ENCODE data around the gene NUAK2. TPM values are rescaled to one million over a fixed set of nuclear protein-coding genes. Genes with fewer than 3 reads are reported as not detected.

NUAK2 gene
- total and polyA plus RNA-seq, 7 donors = 0.28 to 15.0 (median 1.5) TPM

DNA sequence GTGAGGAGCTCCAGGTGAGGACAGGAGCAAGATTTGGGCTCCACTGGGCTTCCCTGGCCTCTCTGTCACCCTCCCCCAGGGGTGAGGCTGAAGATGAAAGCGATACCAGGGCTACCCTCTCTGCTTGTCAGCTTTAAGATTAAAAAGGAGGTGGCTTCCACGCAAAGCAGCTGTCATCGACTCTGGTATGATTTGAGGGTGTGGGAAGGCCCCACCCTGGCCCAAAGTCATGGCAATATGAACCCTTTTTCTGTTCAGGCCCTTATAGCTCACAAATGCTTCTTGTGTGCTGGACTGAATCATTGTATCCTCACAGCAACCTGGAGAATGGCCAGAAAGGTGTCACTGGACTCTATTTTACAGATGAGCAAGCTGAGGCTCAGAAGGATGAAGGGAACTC lies 41.6 kb downstream of the NUAK2 start:
- intact Hi-C loops (cut with DNase I) = no loop called here
- WGBS, 2 donors = 30 to 34% methylated on average over 3 of the region's 3 CpGs

DNA sequence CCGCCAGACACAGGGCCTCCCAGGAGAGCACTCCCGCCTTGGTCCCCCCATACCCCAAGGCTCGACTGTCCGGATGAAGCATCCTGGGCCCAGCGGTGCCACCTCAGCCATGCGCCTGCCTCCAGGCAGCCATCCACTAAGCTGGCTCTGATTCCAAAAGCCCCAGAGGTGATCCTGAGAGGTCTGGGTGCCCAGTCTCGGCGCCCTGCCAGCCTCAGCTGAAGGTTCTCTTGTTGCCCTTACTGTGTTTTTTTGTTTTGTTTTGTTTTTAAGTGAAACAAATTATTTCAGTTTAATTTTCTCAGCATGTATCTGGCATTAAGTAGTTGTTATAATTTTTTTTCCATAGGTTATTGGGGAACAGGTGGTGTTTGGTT lies 44.9 kb downstream of the NUAK2 start:
- H3K27ac ChIP-seq = no peak overlapping the region
- intact Hi-C loops (cut with DNase I) = no loop called here
- 81 to 91% methylated on average over 8 of the region's 8 CpGs for WGBS, 2 donors
- H3K36me3 ChIP-seq = peaks cover 0 to 10% (median 4%) of the 10 kb centered on the region in 4 donors
- DNase-seq = no peak
- no peaks in the 10 kb centered on the region for H3K27me3 ChIP-seq
- TF ChIP-seq POLR2AphosphoS5 (IDR thresholded peaks at IDR 0.05) = no peak
- no peak for TF ChIP-seq POLR2A (IDR thresholded peaks at IDR 0.05)
- TF ChIP-seq, protein P1, sequence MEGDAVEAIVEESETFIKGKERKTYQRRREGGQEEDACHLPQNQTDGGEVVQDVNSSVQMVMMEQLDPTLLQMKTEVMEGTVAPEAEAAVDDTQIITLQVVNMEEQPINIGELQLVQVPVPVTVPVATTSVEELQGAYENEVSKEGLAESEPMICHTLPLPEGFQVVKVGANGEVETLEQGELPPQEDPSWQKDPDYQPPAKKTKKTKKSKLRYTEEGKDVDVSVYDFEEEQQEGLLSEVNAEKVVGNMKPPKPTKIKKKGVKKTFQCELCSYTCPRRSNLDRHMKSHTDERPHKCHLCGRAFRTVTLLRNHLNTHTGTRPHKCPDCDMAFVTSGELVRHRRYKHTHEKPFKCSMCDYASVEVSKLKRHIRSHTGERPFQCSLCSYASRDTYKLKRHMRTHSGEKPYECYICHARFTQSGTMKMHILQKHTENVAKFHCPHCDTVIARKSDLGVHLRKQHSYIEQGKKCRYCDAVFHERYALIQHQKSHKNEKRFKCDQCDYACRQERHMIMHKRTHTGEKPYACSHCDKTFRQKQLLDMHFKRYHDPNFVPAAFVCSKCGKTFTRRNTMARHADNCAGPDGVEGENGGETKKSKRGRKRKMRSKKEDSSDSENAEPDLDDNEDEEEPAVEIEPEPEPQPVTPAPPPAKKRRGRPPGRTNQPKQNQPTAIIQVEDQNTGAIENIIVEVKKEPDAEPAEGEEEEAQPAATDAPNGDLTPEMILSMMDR (IDR thresholded peaks at IDR 0.05) = no peak
- no peak for TF ChIP-seq EP300 (IDR thresholded peaks at IDR 0.05)
- H3K4me3 ChIP-seq = no peak overlapping the region
- H3K9me3 ChIP-seq = no peaks in the 10 kb centered on the region
- peaks cover 0 to under 1% (median 0%) of the 10 kb centered on the region in 4 donors for H3K4me1 ChIP-seq

More for the DNA sequence above, 41.6 kb downstream of the NUAK2 start:
- Histone ChIP-seq H3K4me1 (peaks cover 0 to 12% (median 10%) of the 10 kb centered on the region in 4 donors), H3K27me3 (no peaks in the 10 kb centered on the region), H3K36me3 (no peaks in the 10 kb centered on the region), H3K4me3 (no peak overlapping the region), H3K9me3 (no peaks in the 10 kb centered on the region), H3K27ac (no peak overlapping the region)
- no peak for TF ChIP-seq POLR2AphosphoS5 (IDR thresholded peaks at IDR 0.05)
- TF ChIP-seq, protein P1 (IDR thresholded peaks at IDR 0.05) = no peak
- no peak for TF ChIP-seq POLR2A (IDR thresholded peaks at IDR 0.05)
- no peak for TF ChIP-seq EP300 (IDR thresholded peaks at IDR 0.05)
- DNase-seq = no peak

DNA sequence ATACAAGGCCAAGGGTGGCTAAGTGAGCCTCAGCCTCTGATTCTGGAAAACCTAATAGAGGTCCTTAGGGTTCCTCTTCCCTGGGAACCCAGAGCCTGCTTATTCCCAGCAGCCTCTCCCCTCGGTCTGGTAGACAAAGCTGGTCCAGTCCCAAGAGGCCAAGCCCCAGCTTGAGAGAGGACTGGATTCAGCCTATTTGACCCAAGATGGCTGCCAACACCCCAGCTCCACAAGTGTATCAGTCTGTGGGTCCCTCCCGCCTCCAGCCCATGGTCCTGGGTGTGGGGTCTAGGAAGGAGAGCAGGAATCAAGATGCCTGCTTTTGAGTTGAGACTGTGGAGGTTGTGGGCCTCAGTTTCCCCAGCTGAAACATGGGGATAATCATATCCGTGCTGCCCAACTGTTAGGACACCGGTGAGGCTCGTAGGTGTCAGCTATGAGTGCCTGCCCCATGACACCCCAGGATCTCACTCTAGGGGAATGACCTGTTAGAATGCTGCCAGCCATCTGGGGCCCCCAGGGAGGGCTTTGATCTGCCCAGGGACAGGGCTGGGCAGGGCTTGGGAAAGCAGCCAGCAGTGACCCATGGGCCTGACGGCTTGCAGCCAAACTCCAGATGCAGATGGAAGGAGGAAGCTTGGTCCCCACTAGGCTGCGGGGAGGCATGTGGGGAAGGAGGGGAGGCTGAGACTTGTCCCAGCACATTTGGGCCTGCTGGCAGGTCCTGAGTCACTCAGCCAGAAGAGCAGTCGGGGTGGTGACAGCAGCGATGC lies 45.4 kb downstream of the NUAK2 start:
- intact Hi-C loops (cut with DNase I) = no loop called here
- 83 to 84% methylated on average over 9 of the region's 9 CpGs for WGBS, 2 donors
- DNase-seq = no peak
- TF ChIP-seq POLR2A (IDR thresholded peaks at IDR 0.05) (no peak), POLR2AphosphoS5 (IDR thresholded peaks at IDR 0.05) (no peak), EP300 (IDR thresholded peaks at IDR 0.05) (no peak)
- TF ChIP-seq, protein P1 (IDR thresholded peaks at IDR 0.05) = no peak
- H3K27me3 ChIP-seq = no peaks in the 10 kb centered on the region
- H3K27ac ChIP-seq = no peak overlapping the region
- peaks cover 0 to 6% (median 4%) of the 10 kb centered on the region in 4 donors for H3K4me1 ChIP-seq
- H3K36me3 ChIP-seq = peaks cover 0 to 12% (median 5%) of the 10 kb centered on the region in 4 donors
- no peak overlapping the region for H3K4me3 ChIP-seq
- H3K9me3 ChIP-seq = no peaks in the 10 kb centered on the region

DNA sequence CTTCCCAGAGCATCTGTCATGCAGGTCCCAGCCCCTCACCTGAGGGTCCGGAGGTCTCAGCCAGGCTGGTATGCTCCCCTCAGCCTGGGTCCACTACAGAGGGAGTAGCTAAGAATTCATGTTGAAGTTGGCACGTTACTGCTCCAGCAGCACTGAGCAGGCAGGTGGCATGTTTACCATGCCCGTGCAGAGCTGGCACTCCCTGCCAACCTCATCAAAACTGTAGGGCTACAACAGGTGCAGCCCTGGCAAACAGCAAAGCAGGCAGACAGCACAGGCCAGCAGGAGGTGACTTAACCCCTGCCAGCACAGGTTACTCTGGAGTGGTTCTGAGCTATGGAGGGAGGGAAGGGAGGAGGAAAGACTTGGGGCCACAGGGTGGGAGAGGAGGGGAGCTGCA lies 46.4 kb downstream of the NUAK2 start:
- H3K27ac ChIP-seq = no peak overlapping the region
- H3K36me3 ChIP-seq = peaks cover 0 to 12% (median 5%) of the 10 kb centered on the region in 4 donors
- 18 to 48% methylated on average over 3 of the region's 3 CpGs for WGBS, 2 donors
- DNase-seq = no peak
- intact Hi-C loops (cut with DNase I) = no loop called here
- H3K27me3 ChIP-seq = no peaks in the 10 kb centered on the region
- no peaks in the 10 kb centered on the region for H3K9me3 ChIP-seq
- H3K4me3 ChIP-seq = no peak overlapping the region
- peaks cover 0 to 16% (median 13%) of the 10 kb centered on the region in 4 donors for H3K4me1 ChIP-seq
- no peak for TF ChIP-seq POLR2A (IDR thresholded peaks at IDR 0.05)
- no peak for TF ChIP-seq EP300 (IDR thresholded peaks at IDR 0.05)
- no peak for TF ChIP-seq POLR2AphosphoS5 (IDR thresholded peaks at IDR 0.05)
- TF ChIP-seq, protein P1 (IDR thresholded peaks at IDR 0.05) = no peak
